IMR-90 (cell line): ENCODE results near the gene GPR161. TPM values are rescaled to one million over a fixed set of nuclear protein-coding genes. Genes with fewer than 3 reads are reported as not detected.

Source experiments
- ATAC-seq: fragments of 200-7000 bp; cut with Tn5 transposase; 2 replicates; pipeline ENCODE4 v1.9.1; 2020; ENCODE audit warnings: low read depth, mild to moderate bottlenecking, moderate library complexity
- BruUV-seq: library from RNA; stranded (reverse); fragments of 400-500 nt; replicated peaks from 2 replicates; lab custom pipeline; 2021; lab: Mats Ljungman, UMichigan
- CTCF ChIA-PET: fragments of 300-600 bp; formaldehyde crosslinking; extraction: SDS; loops from one replicate; lab custom pipeline; 2021; ENCODE audit warnings: antibody characterized with exemption; lab: Yijun Ruan, JAX
- POLR2A ChIA-PET: fragments of 300-600 bp; sonication (Branson Sonifier 250); formaldehyde crosslinking; loops from one replicate; lab custom pipeline; 2022; ENCODE audit warnings: antibody characterized with exemption; ENCODE audit not compliant: unreplicated experiment; lab: Charles Lee
- DNase-seq: peaks from one replicate; pipeline ENCODE4 v3.0.0; 2013
- H2AFZ ChIP-seq: replicated peaks from 2 replicates; pipeline ENCODE3; 2013; ENCODE audit warnings: low read length, mild to moderate bottlenecking; ENCODE audit not compliant: poor library complexity
- H2AK5ac ChIP-seq: 2 replicates; pipeline ENCODE4 v1.6.1; 2013; ENCODE audit warnings: low read depth, low read length, inconsistent platforms
- H2AK9ac ChIP-seq: replicated peaks from 2 replicates; pipeline ENCODE3; 2013; ENCODE audit warnings: mild to moderate bottlenecking, low read depth, low read length, moderate library complexity; ENCODE audit not compliant: poor library complexity
- H2BK120ac ChIP-seq: 2 replicates; pipeline ENCODE4 v1.6.1; 2013; ENCODE audit warnings: low read depth, low read length, inconsistent platforms
- H2BK15ac ChIP-seq: 3 replicates; pipeline ENCODE4 v1.6.1; 2013; ENCODE audit warnings: low read depth, low read length, inconsistent platforms
- H2BK20ac ChIP-seq: 2 replicates; pipeline ENCODE4 v1.6.1; 2013; ENCODE audit warnings: low read depth, mild to moderate bottlenecking, inconsistent platforms, low read length, moderate library complexity
- H2BK5ac ChIP-seq: 2 replicates; pipeline ENCODE4 v1.6.1; 2013; ENCODE audit warnings: mild to moderate bottlenecking, low read depth, low read length, inconsistent platforms; ENCODE audit not compliant: poor library complexity, severe bottlenecking
- H3K14ac ChIP-seq: replicated peaks from 2 replicates; pipeline ENCODE4 v1.6.1; 2013; ENCODE audit warnings: low read depth, low read length, inconsistent platforms
- H3K18ac ChIP-seq: 2 replicates; pipeline ENCODE4 v1.6.1; 2013; ENCODE audit warnings: low read depth, low read length, control low read depth
- H3K23ac ChIP-seq: 2 replicates; pipeline ENCODE4 v1.6.1; 2013; ENCODE audit warnings: low read depth, low read length, inconsistent platforms
- H3K27ac ChIP-seq: 2 replicates; pipeline ENCODE4 v1.5.1; 2013; ENCODE audit warnings: mild to moderate bottlenecking, control low read depth, low read length; ENCODE audit not compliant: insufficient read depth
- H3K27me3 ChIP-seq: 2 replicates; pipeline ENCODE4 v1.6.1; 2013; ENCODE audit warnings: low read length; ENCODE audit not compliant: control insufficient read depth, insufficient read depth
- H3K36me3 ChIP-seq: 2 replicates; pipeline ENCODE4 v1.6.1; 2013; ENCODE audit warnings: low read length, mixed read lengths; ENCODE audit not compliant: control insufficient read depth, insufficient read depth
- H3K4ac ChIP-seq: 2 replicates; pipeline ENCODE4 v1.6.1; 2013; ENCODE audit warnings: low read depth, low read length, inconsistent platforms
- H3K4me1 ChIP-seq: 2 replicates; pipeline ENCODE4 v1.6.1; 2013; ENCODE audit warnings: low read length, mixed read lengths; ENCODE audit not compliant: control insufficient read depth, insufficient read depth
- H3K4me2 ChIP-seq: 2 replicates; pipeline ENCODE4 v1.6.1; 2013; ENCODE audit warnings: low read depth, mild to moderate bottlenecking, control low read depth, low read length, moderate library complexity
- H3K4me3 ChIP-seq: 2 replicates; pipeline ENCODE4 v1.5.1; 2013; ENCODE audit warnings: low read depth, mild to moderate bottlenecking, control low read depth, low read length, moderate library complexity; ENCODE audit not compliant: insufficient read depth
- H3K56ac ChIP-seq: 2 replicates; pipeline ENCODE4 v1.6.1; 2013; ENCODE audit warnings: low read length, inconsistent platforms; ENCODE audit not compliant: insufficient read depth; ENCODE audit errors: extremely low read depth
- H3K79me1 ChIP-seq, 2 experiments: 2 replicates each; pipeline ENCODE4 v1.6.1; 2013; ENCODE audit warnings: low read length in 2 of 2, inconsistent platforms in 1 of 2, low read depth in 1 of 2
- H3K9ac ChIP-seq: 2 replicates; pipeline ENCODE4 v1.6.1; 2013; ENCODE audit warnings: low read depth, low read length, control low read depth
- H3K9me1 ChIP-seq: 2 replicates; pipeline ENCODE4 v1.6.1; 2013; ENCODE audit warnings: low read length, inconsistent platforms; ENCODE audit not compliant: insufficient read depth
- H3K9me3 ChIP-seq: 2 replicates; pipeline ENCODE4 v1.6.1; 2013; ENCODE audit warnings: low read length; ENCODE audit not compliant: control insufficient read depth, insufficient read depth
- H4K20me1 ChIP-seq: 2 replicates; pipeline ENCODE4 v1.6.1; 2013; ENCODE audit warnings: low read length, inconsistent platforms; ENCODE audit not compliant: insufficient read depth
- H4K5ac ChIP-seq: 2 replicates; pipeline ENCODE4 v1.6.1; 2013; ENCODE audit warnings: mild to moderate bottlenecking, low read depth, low read length, control low read depth
- H4K8ac ChIP-seq, 2 experiments: 2 replicates each; pipeline ENCODE4 v1.6.1; 2013; ENCODE audit warnings: low read depth in 2 of 2, low read length in 2 of 2, control low read depth in 1 of 2, inconsistent platforms in 1 of 2
- H4K91ac ChIP-seq: 2 replicates; pipeline ENCODE4 v1.6.1; 2013; ENCODE audit warnings: low read depth, low read length, inconsistent platforms; ENCODE audit not compliant: insufficient read depth
- CEBPB ChIP-seq: IDR thresholded peaks from 2 replicates; pipeline ENCODE4 v1.6.1; 2012; ENCODE audit warnings: low read depth, low read length, improper control_type of control experiment
- FOS ChIP-seq: fragments of 150-350 bp; IDR thresholded peaks from 2 replicates; pipeline ENCODE4 v1.6.1; 2016; ENCODE audit warnings: low read depth, low read length
- RAD21 ChIP-seq: IDR thresholded peaks from 2 replicates; pipeline ENCODE4 v1.6.1; 2012; ENCODE audit warnings: low read length, improper control_type of control experiment
- WGBS, 2 experiments: methylation state at CpG; one replicate each; pipeline versions ENCODE4 v1.1.5 to v1.1.7; 2013; ENCODE audit warnings: missing lambda C conversion rate in 2 of 2; ENCODE audit not compliant: insufficient read length in 1 of 2; ENCODE audit errors: extremely low coverage in 2 of 2; 5-methylcytosine and 5-hydroxymethylcytosine counted together
- dilution Hi-C: fragments of 300-500 bp; cut with HindIII; formaldehyde crosslinking; loops from one replicate; pipeline ENCODE4 v1.14.3; 2018; ENCODE audit warnings: low sequenced_read_pairs; ENCODE audit not compliant: unreplicated experiment
- in situ Hi-C: fragments of 300-500 bp; cut with MboI; formaldehyde crosslinking; loops from 3 replicates; pipeline ENCODE4 v1.14.3; 2019; ENCODE audit warnings: low sequenced_read_pairs, inconsistent platforms, mixed read lengths
- intact Hi-C: fragments of 100-400 bp; cut with micrococcal nuclease; formaldehyde crosslinking; loops from 2 replicates; pipeline ENCODE4 v1.10.0; 2022
- polyA plus RNA-seq, 3 experiments: library from polyadenylated mRNA; depleted of rRNA; stranded (reverse); fragments of >200 nt; gene quantifications; 2 replicates each; pipeline ENCODE4 v1.2.3, GENCODE V29; 2012; ENCODE audit warnings: low replicate concordance in 1 of 3
- total RNA-seq: library from RNA; depleted of rRNA; stranded (reverse); fragments of >200 nt; gene quantifications from 2 replicates; pipeline ENCODE4 v1.2.3, GENCODE V29; 2012

The GPR161 gene
- total and polyA plus RNA-seq, 2 of the 4 experiments (the other 2 are of a cell fraction): 12.5 to 13.3 TPM

GRCh38 chr1:168138134-168138533 is 1.4 kb upstream of the GPR161 start:
- CTCF ChIA-PET: interaction anchor here (0.6 to 1.2 kb wide), 2 partner anchors 15 to 43 kb away, joined by 3 to 4 read pairs; no protein-coding TSS in a partner anchor
- H3K4me3 ChIP-seq: no peak overlapping the region
- H2BK120ac ChIP-seq: no peak overlapping the region
- H2AK9ac ChIP-seq: no peak overlapping the region
- H3K18ac ChIP-seq: no peak overlapping the region
- peaks cover 3% of the 10 kb centered on the region; the same call in 1 of the 2 replicates for H3K4me1 ChIP-seq
- H3K4ac ChIP-seq: no peak overlapping the region
- no peak overlapping the region for H4K8ac ChIP-seq
- H2AK5ac ChIP-seq: no peak overlapping the region
- H4K20me1 ChIP-seq: no peaks in the 10 kb centered on the region
- H3K27ac ChIP-seq: no peak overlapping the region
- ATAC-seq (no peak), DNase-seq (peak; percentile 36)
- no peak overlapping the region for H3K56ac ChIP-seq
- H3K9me1 ChIP-seq: no peaks in the 10 kb centered on the region
- in situ Hi-C loops: loop anchor here (25.0 kb wide), 1 partner anchor 974 kb away; the partner anchor contains the start of gene ATP1B1
- no peak overlapping the region for H2BK5ac ChIP-seq
- H4K91ac ChIP-seq: no peak overlapping the region
- dilution Hi-C loops: no loop called here
- no peak overlapping the region for H3K23ac ChIP-seq
- POLR2A ChIA-PET: no interaction called here
- BruUV-seq: no TSS peak
- H3K36me3 ChIP-seq: no peaks in the 10 kb centered on the region
- H2BK15ac ChIP-seq: no peak overlapping the region
- H3K79me1 ChIP-seq: peaks cover 15 to 22% of the 10 kb centered on the region in 2 experiments; a peak in 3 of 4 replicates
- 0 out of 2 replicates have a peak, but pooled peaks cover 2% of the 10 kb centered on the region for H3K27me3 ChIP-seq
- H2BK20ac ChIP-seq: no peak overlapping the region
- peak overlapping the region; percentile 83; the same call in 1 of the 2 replicates for H3K4me2 ChIP-seq
- WGBS, 2 experiments: 33% methylated on average over 1 of the region's 5 CpGs; no CpG with 5 or more reads in 1 of the 2 experiments
- H3K9me3 ChIP-seq: no peaks in the 10 kb centered on the region
- no peak overlapping the region; the same call in 1 of the 2 replicates for H3K9ac ChIP-seq
- no peak overlapping the region for H3K14ac ChIP-seq
- intact Hi-C loops: loop anchor here (5.0 kb wide), 1 partner anchor 56 kb away; no protein-coding TSS in a partner anchor
- no peak for TF ChIP-seq FOS
- no peak for TF ChIP-seq RAD21
- no peak for TF ChIP-seq CEBPB
- no peak overlapping the region for H4K5ac ChIP-seq
- H2AFZ ChIP-seq: no peak overlapping the region
